Choroid plexus epithelial cell (primary cell): ENCODE results near the gene CPLANE1.
"Not testable (repeated sequence)": the region's sequence is repeated elsewhere in the genome, so short reads cannot be mapped to it uniquely, and the experiment has no call there.

Source experiments
- DNase-seq: peaks from one replicate; pipeline ENCODE4 v3.0.0-alpha.2; 2010; ENCODE audit warnings: low read depth
- H3K4me3 ChIP-seq: 2 replicates; pipeline ENCODE4 v1.5.1; 2011; ENCODE audit warnings: low read depth, mild to moderate bottlenecking, control low read depth, low read length, moderate library complexity
- TF ChIP-seq, protein P1 (sequence below): conservative IDR thresholded peaks from 2 replicates; pipeline ENCODE4 v1.5.1; 2011; ENCODE audit warnings: low read depth, mild to moderate bottlenecking, control low read depth, inconsistent platforms, low read length, moderate library complexity

The CPLANE1 gene

DNA sequence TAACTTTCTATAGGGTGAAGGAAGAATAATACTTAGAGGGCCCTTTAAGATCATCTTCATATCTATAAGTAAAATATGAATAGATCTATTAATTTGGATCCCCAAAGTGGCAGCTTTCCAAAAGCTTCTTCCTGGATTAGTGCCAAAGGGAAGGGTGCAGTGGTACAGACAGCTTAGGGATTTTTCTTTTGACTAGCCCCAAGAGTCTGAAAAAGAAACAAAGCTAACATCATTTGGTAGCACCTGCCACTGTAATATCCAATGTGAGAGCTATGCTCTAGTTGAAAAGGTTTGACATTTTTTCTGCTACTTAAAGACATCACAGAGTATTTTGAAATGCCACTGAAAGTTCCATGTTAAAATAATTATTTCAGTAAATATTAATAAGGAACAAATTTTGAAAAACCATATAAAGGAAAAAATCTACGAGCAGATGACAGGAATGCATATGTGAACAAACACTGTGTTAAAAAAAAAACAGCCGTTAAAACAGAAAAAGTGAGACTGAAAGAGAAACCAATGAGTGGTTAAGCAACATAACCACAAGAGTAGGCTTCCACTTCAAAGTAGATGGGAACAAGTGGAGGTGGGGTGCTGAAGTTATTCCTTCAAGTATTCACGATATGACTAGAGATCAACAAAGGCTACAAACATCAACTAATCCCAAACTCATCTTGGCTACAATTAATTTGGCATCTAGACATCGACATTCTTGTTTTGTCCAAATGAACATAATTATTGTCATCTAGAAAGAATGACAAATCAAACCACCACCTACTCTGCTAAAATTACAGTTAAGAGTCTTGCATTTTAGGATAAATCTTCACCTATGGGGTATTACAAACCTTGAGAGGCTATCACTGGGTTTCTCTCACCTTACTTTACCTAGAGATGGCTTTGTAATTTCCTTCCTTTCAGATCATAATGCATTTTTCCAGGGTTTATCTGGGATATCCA lies 137.5 kb downstream of the CPLANE1 start:
- H3K4me3 ChIP-seq, result no peak overlapping the region
- peak; percentile 48 for DNase-seq

DNA sequence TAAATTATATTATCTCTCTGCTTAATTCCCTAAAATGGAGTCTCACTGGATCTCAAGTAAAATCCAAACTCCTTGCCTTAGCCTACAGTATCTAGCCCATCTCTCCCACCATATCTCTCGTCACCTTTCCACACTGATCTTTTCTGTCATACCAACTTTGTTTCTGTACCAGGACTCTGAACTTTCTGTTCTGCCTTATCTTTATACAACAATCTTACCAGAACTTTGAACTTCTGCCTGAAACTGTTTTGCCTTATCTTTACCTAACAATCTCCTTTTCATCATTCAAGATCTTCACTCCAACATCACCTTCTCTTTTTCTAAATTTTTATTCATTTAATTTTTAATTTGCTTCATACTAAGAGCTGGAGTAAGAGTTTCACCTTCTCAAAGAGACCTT lies 139.0 kb downstream of the CPLANE1 start:
- TF ChIP-seq, protein P1, sequence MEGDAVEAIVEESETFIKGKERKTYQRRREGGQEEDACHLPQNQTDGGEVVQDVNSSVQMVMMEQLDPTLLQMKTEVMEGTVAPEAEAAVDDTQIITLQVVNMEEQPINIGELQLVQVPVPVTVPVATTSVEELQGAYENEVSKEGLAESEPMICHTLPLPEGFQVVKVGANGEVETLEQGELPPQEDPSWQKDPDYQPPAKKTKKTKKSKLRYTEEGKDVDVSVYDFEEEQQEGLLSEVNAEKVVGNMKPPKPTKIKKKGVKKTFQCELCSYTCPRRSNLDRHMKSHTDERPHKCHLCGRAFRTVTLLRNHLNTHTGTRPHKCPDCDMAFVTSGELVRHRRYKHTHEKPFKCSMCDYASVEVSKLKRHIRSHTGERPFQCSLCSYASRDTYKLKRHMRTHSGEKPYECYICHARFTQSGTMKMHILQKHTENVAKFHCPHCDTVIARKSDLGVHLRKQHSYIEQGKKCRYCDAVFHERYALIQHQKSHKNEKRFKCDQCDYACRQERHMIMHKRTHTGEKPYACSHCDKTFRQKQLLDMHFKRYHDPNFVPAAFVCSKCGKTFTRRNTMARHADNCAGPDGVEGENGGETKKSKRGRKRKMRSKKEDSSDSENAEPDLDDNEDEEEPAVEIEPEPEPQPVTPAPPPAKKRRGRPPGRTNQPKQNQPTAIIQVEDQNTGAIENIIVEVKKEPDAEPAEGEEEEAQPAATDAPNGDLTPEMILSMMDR, result no peak
- no peak for DNase-seq
- no peak overlapping the region for H3K4me3 ChIP-seq

More for the DNA sequence above, 137.5 kb downstream of the CPLANE1 start:
- TF ChIP-seq, protein P1, result no peak

DNA sequence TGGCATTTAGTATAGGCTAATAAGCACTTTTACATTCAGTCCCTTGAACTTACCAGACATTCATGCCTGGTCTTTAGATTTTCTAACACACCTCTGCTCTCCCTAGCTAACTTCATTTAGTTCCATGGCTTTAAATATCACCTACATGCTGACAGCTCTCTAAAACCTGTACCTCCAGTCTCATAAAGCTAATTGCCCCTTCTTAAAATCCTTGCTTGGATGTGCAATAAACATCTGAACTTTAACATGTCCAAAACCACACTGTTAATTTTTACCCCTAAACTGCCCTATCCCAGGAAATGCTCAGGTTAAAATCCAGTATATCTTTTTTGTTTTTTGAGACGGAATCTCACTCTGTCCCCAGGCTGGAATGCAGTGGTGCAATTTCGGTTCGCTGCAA lies 139.8 kb downstream of the CPLANE1 start:
- H3K4me3 ChIP-seq, result no peak overlapping the region
- TF ChIP-seq, protein P1, result no peak
- DNase-seq, result no peak

GRCh38 chr5:37103302-37103701 lies 145.9 kb downstream of the CPLANE1 start:
- no peak for DNase-seq

DNA sequence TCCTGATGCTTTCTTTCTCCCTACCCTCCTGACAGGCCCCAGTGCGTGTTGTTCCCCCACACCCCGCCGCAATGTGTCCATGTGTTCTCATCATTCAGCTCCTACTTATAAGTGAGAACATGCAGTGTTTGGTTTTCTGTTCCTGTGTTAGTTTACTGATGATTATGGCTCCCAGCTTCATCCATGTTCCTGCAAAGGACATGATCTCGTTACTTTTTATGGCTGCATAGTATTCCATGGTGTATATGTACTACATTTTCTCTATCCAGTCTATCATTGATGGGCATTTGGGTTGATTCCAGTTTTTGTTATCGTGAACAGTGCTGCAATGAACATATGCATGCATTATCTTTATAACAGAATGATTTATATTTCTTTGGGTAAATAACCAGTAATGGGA lies 149.9 kb downstream of the CPLANE1 start:
- DNase-seq, H3K4me3 ChIP-seq: not testable (repeated sequence)

More at GRCh38 chr5:37103302-37103701, 145.9 kb downstream of the CPLANE1 start:
- no peak overlapping the region for H3K4me3 ChIP-seq
- TF ChIP-seq, protein P1, result no peak

GRCh38 chr5:37093795-37094194 lies 155.4 kb downstream of the CPLANE1 start:
- not testable (repeated sequence) for H3K4me3 ChIP-seq, DNase-seq

DNA sequence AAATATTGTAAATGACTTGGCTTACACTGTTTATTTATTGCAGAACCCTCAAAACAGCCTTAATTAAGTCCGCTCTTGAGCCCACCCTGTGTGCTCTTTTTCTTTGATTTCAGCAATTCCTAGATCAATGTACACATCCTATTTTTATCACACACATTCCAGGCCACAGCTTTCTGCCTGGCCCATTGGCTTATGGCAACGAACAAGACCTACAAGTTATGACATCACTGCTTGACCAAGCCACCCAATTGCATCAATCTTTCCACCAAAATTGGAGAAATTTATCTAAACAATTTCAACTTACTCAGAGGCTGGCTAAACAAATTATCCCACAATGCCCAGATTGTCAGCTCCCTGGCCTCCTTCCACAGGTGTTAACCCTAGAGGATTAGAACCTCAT lies 158.4 kb downstream of the CPLANE1 start:
- TF ChIP-seq, protein P1, result no peak
- H3K4me3 ChIP-seq, result no peak overlapping the region
- peak; percentile 19 for DNase-seq

DNA sequence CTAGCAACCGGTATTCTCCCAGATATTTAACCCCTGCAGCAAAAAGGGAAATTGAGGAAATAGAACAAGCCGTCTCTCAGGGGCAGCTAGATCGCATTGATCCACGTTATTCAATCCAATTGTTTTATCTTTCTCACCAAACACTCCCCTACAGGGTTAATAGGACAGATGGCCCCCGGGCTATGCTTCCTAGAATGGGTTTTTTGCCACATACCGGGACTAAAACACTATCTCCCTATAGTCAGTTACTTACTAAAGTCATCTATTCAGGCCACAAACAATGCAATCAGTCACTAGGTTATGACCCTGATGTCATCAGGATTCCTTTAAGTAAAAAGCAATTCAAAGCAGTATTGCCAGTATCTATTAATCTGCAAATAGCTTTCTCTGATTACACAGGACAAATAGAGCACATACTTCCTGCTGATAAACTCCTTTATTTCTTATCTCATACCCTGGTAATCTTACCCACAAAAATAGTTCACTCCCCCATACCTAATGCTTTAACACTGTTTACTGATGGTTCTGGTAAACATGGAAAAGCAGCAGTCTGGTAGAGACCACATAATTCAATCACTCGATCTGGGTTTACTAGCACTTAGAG lies 159.0 kb downstream of the CPLANE1 start:
- H3K4me3 ChIP-seq, result no peak overlapping the region
- TF ChIP-seq, protein P1, result no peak
- DNase-seq, result no peak
